NCI-H1436 (cell line): ENCODE results near the gene TMCC2.
"Not testable (repeated sequence)": the region's sequence is repeated elsewhere in the genome, so short reads cannot be mapped to it uniquely, and the experiment has no call there.

Experiments
- DNase-seq: peaks from one replicate; lab custom pipeline; 2025; lab: John Stamatoyannopoulos, UW

TMCC2 gene

GRCh38 chr1:205261946-205262691 is 34.4 kb downstream of the TMCC2 start:
- no peak for DNase-seq

GRCh38 chr1:205262731-205263171 is 35.0 kb downstream of the TMCC2 start:
- no peak for DNase-seq

- DNase-seq = no peak
Measured at GRCh38 chr1:205263580-205264190, 35.9 kb downstream of the TMCC2 start.

- no peak for DNase-seq
Measured at GRCh38 chr1:205266611-205267305, 39.0 kb downstream of the TMCC2 start.

GRCh38 chr1:205267306-205267902 is 39.7 kb downstream of the TMCC2 start:
- no peak for DNase-seq

GRCh38 chr1:205268846-205269680 is 41.3 kb downstream of the TMCC2 start:
- DNase-seq = no peak

GRCh38 chr1:205269711-205270110 is 42.0 kb downstream of the TMCC2 start:
- no peak for DNase-seq

- DNase-seq = no peak
Measured at GRCh38 chr1:205270271-205270670, 42.5 kb downstream of the TMCC2 start.

GRCh38 chr1:205270764-205271163 is 43.0 kb downstream of the TMCC2 start:
- DNase-seq = no peak

- DNase-seq = no peak
Measured at GRCh38 chr1:205271277-205271676, 43.5 kb downstream of the TMCC2 start.

- no peak for DNase-seq
Measured at GRCh38 chr1:205271745-205272144, 44.0 kb downstream of the TMCC2 start.

GRCh38 chr1:205272536-205272935 is 44.8 kb downstream of the TMCC2 start:
- no peak for DNase-seq

GRCh38 chr1:205273551-205273982 is 45.8 kb downstream of the TMCC2 start:
- peak; percentile 82 for DNase-seq

- no peak for DNase-seq
Measured at GRCh38 chr1:205274041-205274691, 46.4 kb downstream of the TMCC2 start.

- DNase-seq = no peak
Measured at GRCh38 chr1:205275133-205275532, 47.4 kb downstream of the TMCC2 start.

GRCh38 chr1:205275916-205276688 is 48.4 kb downstream of the TMCC2 start:
- DNase-seq = no peak

GRCh38 chr1:205276689-205277065 is 48.9 kb downstream of the TMCC2 start:
- no peak for DNase-seq

- no peak for DNase-seq
Measured at GRCh38 chr1:205279986-205280385, 52.2 kb downstream of the TMCC2 start.

- DNase-seq = not testable (repeated sequence)
Measured at GRCh38 chr1:205280666-205281395, 53.1 kb downstream of the TMCC2 start.
